ENCODE data around the gene UVSSA.
A peak's percentile ranks its signal among the peaks of the same experiment; 100 is the strongest.

Gene UVSSA

DNA sequence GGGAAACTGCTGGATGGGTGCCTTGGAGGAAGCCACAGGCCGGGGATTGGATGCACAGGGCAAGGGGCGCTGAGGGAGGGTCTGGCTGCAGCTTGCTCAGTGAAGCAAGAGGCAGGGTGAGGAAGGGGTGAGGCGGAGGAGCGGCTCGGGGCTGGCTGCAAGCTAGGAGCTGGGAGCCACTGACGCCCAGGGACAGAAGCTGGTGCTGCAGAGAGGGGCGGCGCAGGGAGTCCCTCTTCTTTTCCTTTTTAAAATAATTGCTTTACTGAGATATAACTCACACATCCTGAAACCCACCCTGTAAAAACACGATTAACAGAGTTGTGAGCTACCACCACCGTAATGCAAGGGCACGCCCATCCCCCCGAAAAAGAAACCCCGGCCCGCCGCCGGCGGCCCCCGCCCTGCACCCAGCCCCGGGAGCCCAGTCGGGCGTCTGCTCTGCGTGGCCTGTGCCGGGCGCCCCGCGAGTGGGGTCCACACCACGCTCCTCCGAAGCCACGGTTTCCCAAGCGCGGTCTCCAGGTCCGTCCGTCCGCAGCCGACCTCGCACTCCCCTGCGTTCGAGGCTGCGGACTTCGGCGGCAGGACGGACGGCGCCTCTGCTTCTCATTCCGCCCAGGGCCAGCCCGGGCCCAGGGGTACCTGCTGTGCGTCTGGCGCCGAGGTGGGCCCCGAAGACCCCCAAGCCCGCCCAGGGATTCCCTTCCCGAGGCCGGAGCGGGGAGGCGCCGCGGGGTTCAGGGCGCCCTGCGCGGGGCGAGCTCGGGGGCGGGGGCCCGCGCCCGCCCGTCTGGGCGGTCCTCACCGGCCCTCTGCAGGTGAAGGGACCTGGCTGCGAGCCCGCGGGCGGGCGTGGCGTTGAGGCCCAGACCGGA is 866 bp upstream of the UVSSA start:
- DNase-seq (ENCODE audit: low read depth in 2 of 3, low spot score in 2 of 3): no peak

DNA sequence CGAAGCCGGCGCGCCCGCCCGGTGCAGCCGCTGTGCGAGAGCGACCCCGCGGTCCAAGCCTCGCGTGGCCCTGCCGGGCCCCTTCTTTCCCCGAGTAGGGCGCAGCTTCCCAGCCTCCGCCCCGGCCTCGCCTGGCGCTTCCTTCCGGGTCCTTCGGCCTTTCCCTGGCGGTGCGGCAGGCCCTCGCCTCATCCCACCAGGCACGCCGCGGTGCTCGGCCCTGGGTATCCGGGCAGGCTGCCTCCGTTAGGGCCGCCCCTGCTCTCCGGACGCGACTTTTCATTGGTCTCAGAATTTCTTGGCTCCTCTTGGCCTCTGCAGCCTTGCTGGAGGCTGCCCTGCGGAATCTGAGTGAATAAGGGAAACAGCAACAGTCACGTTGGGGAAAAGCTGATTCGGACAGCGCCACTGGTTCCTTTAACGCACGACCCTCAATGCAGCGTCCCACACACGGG is 429 bp downstream of the UVSSA start:
- DNase-seq (ENCODE audit: low read depth in 2 of 3, low spot score in 2 of 3): peak in 1 of 3 experiments; percentile 43

DNA sequence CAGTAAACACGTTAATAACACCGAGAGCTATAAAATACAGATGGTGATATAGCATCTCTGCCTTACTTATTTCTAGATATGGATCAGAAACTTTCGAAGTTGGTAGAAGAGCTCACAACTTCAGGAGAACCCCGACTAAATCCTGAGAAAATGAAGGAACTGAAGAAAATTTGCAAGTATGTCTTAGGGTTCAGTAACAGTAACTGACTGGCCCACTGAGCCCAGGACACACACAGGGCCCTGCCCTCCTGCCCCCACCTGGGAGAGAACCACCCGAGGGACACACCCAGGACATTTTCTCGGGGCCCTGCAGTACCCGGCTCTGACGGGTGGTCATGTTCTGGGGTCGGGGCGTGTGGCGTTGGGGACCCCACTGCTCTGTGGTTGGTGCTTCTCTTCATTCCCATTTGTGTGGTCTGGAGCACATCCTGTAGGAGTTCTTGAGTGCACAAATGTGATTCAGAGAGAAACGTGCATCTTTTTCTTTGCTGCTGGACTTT is 1.1 kb downstream of the UVSSA start:
- DNase-seq (ENCODE audit: low read depth in 2 of 3, low spot score in 2 of 3): no peak

DNA sequence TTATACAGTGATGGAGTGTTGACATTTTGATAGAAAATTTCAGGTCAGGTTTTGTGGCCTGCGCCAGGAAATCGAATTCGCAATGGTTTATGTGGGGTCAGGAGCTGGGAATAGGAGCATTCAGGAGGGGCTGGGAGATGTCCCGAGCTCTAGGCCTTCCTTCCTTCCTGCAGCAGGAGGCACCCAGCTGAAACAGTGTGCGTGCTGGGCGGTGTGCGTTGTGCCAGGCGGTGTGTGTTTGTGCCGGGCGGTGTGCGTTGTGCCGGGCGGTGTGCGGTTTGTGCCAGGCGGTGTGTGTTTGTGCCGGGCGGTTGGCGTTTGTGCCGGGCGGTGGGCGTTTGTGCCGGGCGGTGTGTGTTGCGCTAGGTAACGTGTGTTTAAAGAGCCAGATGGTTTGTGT is 1.7 kb downstream of the UVSSA start:
- DNase-seq (ENCODE audit: low read depth in 2 of 3, low spot score in 2 of 3): no peak

DNA sequence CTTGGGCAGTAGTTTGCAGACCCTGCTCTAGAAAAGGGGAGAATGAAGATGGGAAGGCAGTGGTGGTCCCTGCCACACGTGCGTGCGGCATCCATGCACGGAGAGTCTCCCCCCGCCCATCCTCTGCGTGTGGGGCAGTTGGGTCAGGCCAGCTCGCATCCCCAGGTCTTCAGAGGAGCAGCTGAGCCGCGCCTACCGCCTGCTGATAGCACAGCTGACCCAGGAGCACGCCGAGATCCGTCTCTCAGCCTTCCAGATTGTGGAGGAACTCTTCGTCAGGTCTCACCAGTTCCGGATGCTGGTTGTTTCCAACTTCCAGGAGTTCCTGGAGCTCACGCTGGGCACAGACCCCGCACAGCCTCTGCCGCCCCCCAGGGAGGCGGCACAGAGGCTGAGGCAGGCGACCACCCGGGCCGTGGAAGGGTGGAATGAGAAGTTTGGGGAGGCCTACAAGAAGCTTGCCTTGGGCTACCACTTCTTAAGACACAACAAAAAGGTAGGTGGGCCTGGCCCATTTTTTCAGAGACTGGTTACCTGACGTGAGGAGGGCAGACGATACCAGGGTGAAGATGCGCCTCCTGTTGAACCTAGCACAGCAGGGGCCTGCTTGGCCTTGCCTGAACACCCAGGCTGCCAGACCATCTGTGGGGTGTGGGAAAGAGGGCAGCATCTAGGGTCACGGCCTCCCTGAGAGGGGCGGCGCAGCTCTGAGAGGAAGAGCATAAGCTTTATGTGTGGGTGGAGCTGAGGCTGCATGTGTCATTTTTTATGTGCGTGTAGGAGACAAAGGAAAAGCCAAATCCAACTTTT is 2.6 kb downstream of the UVSSA start:
- DNase-seq (ENCODE audit: low read depth in 2 of 3, low spot score in 2 of 3): no peak

DNA sequence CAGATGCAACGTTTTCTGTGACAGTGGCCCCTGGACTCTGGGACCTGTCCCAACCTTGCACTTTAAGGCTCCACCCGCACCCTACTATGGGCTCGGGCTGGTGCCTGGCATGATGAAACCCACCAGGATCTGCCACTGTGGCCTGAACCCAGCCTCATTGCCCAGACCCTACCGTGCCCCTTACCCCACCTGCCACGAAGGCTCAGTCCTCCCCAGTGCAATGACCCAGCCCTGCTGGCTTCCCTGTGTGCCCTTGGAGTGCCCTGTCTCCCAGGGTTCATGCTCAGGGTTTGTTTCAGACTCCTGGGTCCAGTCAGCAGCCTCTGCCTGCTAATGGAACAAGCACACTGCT is 3.1 kb downstream of the UVSSA start:
- no peak for DNase-seq (ENCODE audit: low read depth in 2 of 3, low spot score in 2 of 3)

DNA sequence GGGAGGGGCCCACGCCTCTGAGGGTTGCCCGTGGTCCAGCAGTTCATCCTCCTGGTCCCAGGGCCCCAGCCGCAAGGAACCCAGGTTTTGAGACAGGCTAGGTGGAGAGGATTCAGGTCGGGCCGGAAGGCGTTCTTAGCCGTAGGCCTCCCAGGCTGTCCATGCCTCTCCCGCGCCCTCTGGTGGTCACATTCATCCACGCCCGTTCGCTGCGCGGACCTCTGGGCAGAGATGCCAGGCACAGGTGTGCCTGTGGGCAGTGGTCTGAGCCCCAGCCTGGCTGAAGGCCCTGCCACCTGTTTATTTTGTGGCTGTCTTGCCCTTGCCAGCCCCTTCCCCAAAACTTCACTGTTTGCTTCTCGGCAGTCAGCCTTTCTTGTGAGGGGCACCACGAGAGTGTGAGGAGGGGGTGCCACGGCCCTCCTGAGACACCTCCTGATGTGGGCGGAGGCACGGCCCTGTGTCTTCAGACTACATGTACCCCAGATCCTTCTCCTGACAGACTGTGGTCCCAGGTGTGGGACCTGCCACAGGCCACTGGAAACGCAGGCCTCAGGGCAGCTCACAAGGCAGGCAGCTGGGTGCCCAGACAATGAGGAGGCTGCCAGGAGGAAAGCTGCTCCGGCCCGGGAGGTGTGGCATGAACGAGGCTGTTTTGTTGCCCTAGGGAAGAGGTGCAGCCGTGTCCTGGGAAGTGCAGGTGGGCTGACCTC is 5.0 kb downstream of the UVSSA start:
- DNase-seq (ENCODE audit: low read depth in 2 of 3, low spot score in 2 of 3): peak; percentile 66 to 95 (median 95)

DNA sequence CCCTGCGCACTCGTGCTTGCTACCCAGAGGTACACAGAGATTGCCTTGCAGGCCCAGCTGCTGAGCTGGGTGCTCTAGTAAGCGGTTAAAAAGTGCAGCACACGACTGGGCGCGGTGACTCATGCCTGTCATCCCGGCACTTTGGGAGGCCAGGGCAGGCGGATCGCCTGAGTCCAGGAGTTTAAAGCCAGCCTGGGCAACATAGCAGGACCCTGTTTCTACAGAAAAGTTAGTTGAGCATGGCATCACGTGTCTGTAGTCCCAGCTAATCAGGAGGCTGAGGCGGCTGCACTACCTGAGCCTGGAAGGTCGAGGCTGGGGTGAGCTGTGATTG is 5.5 kb downstream of the UVSSA start:
- no peak for DNase-seq (ENCODE audit: low read depth in 2 of 3, low spot score in 2 of 3)

DNA sequence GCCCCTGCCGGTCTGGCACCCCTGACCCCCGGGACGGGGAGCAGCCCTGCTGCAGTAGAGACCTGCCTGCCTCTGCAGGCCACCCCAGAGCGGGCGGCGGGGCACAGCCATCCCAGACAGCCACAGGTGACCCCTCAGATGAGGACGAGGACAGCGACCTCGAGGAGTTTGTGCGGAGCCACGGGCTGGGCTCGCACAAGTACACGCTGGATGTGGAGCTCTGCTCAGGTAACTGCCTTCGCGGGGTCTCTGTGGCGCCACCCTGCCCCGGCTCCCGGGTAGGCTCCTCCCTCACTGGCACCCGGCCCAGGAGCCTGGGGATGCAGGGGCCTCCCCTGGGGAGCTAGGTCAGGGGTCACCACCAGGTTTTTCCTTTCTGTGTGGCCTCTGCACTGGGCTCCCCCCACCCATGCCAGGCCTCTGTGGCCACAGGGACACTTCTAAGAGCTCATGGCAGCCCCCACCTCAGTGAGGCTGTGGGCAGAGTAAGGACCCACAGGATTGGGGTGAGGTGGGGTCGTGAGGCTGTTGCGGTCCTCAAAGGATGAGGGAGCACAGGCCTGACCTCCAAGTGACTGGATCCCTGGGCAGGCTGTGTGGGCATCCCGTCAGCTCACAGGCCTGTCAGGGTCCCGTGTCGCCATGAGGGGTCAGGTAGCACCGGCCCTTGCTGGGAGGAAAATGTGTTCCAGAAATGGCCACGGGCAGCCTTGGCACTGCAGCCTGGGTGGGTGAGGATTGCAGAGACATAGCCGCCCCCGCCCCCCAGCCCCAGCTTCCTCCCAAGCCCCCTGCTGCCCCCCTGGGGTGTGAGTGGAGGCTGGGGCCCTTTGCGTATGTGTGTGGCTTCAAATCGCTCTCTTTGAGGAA is 6.4 kb downstream of the UVSSA start:
- DNase-seq (ENCODE audit: low read depth in 2 of 3, low spot score in 2 of 3): no peak

DNA sequence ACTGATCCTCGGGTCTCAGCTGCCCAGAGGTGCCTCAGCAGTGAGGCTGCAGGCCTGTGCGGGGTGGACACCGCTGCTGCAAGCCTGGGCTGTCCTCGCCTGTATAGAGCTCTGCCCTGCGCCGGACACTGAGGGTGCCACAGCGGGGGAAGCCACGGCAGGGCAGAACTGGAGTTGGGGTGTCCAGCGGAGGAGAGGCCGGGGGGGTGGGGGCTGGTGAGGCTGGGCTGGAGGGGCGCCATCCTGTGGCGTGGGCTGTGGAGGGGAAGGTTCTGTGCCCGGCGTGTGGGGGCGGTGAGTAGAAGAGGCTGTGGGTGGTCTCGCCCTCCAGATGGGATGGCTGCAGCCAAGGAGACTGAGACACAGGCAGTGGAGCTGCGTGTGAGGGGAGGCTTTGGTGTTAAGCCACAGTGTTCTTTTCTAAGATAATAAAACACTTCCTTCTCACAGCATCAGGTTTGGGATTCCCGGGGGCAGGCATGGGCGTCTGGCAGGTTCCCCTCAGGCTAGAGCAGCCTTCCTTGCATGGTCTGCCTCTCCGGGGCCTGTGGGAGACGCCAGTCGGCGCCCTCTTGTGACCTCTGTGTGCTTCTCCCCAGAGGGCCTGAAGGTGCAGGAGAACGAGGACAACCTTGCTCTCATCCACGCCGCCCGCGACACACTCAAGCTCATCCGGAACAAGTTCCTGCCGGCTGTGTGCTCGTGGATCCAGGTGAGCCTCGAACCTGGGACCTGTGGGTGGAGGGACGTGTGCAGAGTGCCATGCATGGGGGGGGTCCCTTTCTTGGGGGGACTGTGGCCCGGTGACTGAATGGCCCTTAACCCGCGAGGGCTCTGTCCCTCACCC is 7.4 kb downstream of the UVSSA start:
- no peak for DNase-seq (ENCODE audit: low read depth in 2 of 3, low spot score in 2 of 3)

DNA sequence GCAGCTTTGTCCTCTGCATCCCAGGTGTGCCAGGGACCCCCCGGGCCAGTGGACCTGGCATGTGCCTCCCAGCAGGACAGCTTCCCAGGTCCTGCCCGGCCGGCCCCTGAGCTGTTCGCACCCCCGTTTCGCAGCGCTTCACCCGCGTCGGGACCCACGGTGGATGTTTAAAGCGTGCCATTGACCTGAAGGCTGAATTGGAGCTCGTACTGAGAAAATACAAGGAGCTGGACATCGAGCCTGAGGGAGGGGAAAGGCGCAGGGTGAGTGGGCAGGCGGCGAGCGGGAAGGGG is 7.9 kb downstream of the UVSSA start:
- DNase-seq (ENCODE audit: low read depth in 2 of 3, low spot score in 2 of 3): no peak

DNA sequence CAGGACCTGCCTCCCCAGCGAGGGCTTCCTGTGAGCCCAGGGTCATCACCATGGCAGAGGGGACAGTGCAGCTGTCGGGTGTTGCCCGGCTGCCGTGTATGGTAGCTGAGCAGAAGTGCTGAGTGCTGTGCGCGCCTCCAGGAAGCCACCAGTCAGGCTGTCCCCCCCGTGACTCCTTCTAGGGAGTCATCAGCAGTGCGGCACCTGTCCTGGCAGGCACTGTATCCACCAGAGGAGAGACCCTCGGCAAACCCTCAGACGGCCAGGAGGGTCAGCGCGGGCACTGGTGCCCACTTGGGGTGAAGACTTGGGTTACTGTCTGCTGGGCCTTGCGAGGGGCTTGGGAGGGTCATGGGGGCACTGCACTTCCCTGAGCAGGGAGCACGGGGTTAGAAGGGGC is 8.4 kb downstream of the UVSSA start:
- DNase-seq (ENCODE audit: low read depth in 2 of 3, low spot score in 2 of 3): no peak

DNA sequence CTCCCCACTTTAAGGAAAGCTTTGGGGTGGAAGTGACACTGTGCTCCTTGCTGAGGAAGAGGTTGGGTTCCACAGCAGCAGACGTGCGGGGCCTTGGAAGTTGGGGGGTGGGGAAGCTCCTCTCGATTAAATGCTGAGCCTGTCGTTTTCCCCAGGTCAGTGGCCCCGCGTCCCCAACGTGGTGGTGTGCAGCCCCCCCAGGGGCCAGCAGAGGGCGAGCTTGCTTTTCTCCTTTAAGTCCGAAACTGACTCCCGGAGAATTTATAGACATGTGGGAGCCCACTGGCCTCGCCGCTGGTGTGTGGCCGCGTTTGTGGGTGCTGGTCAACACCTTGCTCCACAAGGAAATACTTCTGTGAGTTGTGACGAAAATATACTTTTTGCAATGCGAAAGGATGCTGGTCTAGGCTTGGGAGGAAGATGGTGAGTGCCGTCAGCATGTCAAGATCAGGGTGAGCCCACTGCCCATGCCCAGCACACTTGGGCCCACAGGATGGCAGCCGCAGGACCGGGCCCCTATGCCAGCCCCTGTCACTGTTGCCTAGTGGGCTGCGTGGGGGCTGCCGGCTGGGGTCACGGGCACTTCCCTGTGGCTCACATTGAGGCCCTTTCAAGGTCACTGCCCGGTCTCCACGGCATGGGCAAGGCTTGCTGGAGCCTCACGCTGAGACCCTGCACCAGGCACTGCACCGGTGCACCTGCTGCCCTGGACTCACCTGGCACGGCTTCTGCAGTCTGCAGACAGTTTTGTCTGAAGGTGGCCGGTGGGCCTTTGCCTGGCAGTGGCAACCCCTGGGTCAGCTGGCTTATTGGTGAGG is 9.4 kb downstream of the UVSSA start:
- peak in 2 of 3 experiments; percentile 10 to 16 for DNase-seq (ENCODE audit: low read depth in 2 of 3, low spot score in 2 of 3)

DNA sequence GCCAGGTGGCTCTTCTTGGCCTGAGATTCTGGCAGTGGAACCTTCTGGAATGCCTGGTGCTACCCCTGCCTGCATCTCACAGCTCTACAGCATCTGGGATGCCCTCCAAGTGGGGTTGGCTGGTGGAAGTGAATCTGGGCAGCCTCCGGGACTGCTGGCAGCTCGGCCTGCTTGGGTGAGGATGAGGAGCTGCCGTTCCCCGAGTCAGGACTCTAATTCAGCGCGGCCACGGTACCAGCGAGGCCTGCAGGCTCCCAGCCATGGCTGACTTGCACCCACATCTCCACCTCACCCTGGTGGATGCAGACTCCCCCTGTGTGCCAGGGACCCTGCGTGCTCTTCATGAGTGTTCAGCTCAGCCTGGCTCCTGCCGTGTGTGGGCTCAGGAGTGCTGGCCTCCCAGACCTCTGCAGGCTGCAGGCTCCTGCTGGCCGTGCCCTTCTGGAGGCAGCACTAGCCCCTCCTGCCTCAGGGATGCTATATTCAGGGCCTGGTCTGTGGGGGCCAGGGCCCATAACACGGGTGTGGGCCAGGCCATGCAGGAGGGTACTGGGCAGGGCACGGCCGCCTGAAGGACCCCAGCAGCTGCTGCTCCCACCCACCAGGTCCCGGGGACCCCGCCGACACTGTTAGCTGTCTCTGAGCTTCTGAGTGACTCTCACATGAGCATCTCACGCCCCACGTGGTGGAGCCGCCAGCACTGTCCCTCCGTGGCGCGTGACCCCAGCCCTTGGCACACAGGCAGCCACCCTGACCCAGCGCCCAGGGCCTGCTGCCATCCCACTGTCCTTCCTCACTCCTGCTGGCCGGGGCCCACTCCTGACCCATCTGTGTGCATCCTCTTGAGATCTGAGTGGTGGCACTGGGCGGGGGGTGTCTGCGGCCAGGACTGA is 10.6 kb downstream of the UVSSA start:
- DNase-seq (ENCODE audit: low read depth in 2 of 3, low spot score in 2 of 3): no peak

DNA sequence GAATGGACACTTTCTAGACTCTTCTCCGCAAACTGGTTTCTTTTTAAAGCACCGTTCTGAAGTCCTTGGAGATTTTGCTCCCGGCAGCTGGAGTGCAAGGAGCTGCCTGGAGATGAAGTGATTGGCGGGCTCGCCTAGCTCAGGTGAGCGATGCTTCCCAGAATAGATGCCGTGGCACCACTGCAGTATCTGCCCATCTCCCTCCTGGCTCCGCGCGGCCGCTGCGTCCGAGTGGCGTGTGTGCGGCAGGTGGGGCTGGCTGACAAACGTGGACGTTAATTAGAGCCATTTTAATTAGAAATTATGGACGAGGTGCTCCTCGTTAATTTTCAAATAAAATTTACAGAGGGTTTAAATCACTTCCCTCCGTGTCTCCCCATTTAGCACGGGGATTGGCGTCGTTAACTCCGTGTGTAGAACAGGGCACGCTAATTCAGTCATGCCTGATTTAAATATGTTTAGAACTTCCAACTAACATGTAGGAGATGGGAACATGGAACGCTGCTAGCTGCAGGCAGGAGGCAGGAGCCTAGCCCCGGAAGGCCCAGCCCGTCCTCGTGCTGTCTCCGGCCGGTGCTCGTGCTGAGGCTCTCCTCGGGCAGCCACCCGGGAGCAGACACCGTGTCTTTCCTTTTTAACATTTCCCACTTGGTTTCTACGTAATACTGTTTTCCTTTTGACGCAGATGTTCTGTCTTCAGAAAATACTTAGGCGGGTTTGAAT is 11.6 kb downstream of the UVSSA start:
- DNase-seq (ENCODE audit: low read depth in 2 of 3, low spot score in 2 of 3): no peak

DNA sequence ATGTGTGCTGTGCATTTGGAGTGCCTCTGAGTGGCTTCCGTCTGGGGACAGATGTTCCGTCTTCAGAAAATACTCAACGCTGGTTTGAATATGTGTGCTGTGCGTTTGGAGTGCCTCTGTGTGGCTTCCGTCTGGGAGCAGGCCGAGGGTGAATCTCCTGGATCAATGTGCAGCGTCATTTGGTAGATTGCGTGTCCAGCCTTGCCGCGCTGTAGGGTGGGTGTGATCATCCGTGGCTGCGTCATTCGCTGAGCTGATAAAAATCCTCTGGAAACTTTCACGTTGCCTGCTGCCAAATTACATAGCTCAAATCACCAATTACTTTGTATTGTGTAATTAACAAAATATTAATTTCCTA is 12.1 kb downstream of the UVSSA start:
- DNase-seq (ENCODE audit: low read depth in 2 of 3, low spot score in 2 of 3): no peak

DNA sequence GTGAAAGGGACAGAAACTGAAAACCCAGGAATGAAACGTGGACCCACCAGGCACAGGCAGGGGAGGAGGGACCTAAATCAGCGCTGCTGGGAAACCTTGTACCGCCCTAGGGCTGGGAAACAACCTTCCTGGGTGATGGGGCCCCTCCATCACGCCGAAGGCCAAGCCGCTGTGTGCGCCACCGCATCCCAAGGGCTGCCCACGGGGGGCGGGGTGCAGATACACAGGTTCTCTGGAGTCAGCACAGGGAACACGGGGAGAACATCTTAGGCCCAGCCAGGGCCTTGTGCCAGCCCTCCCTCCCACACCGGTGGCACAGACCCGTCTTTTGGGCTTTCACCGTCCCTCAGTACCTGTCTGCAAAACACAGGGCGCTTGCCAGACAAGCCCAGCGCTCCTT is 13.0 kb downstream of the UVSSA start:
- no peak for DNase-seq (ENCODE audit: low read depth in 2 of 3, low spot score in 2 of 3)
